SKM-1 (cell line): ENCODE data around the gene LSM14A.

ENCODE experiments used
- DNase-seq: peaks from one replicate; lab custom pipeline; 2025; ENCODE audit not compliant: unreplicated experiment; lab: John Stamatoyannopoulos, UW

Gene LSM14A

GRCh38 chr19:34254046-34254697 is 81.9 kb downstream of the LSM14A start, which contains the start of gene GARRE1:
Gene GARRE1, plus strand, starts transcription at chr19:34254554. Its CDS starts 45,920 bp downstream, at chr19:34300474.
- DNase-seq, result no peak

- no peak for DNase-seq
Observed at GRCh38 chr19:34254698-34255432, 82.6 kb downstream of the LSM14A start.

GRCh38 chr19:34255546-34255945 is 83.2 kb downstream of the LSM14A start:
- no peak for DNase-seq

GRCh38 chr19:34256835-34257558 is 84.7 kb downstream of the LSM14A start:
- no peak for DNase-seq

- DNase-seq, result no peak
Observed at GRCh38 chr19:34257559-34257924, 85.2 kb downstream of the LSM14A start.

- DNase-seq, result no peak
Observed at GRCh38 chr19:34259367-34260095, 87.2 kb downstream of the LSM14A start.

GRCh38 chr19:34260771-34261173 is 88.5 kb downstream of the LSM14A start:
- DNase-seq, result no peak

GRCh38 chr19:34261334-34262109 is 89.2 kb downstream of the LSM14A start:
- DNase-seq, result no peak

GRCh38 chr19:34263745-34264237 is 91.5 kb downstream of the LSM14A start:
- no peak for DNase-seq

GRCh38 chr19:34265221-34265650 is 92.9 kb downstream of the LSM14A start:
- DNase-seq, result no peak

GRCh38 chr19:34269081-34269480 is 96.8 kb downstream of the LSM14A start:
- DNase-seq, result no peak

GRCh38 chr19:34269489-34269888 is 97.2 kb downstream of the LSM14A start:
- DNase-seq, result no peak

GRCh38 chr19:34269968-34270621 is 97.8 kb downstream of the LSM14A start:
- DNase-seq, result peak; percentile 48

GRCh38 chr19:34273121-34273520 is 100.8 kb downstream of the LSM14A start:
- no peak for DNase-seq

GRCh38 chr19:34274284-34274826 is 102.1 kb downstream of the LSM14A start:
- DNase-seq, result no peak

GRCh38 chr19:34274827-34275625 is 102.7 kb downstream of the LSM14A start:
- DNase-seq, result no peak

GRCh38 chr19:34275705-34276104 is 103.4 kb downstream of the LSM14A start:
- DNase-seq, result no peak

GRCh38 chr19:34276614-34277013 is 104.3 kb downstream of the LSM14A start:
- DNase-seq, result no peak

- DNase-seq, result no peak
Observed at GRCh38 chr19:34277244-34277643, 104.9 kb downstream of the LSM14A start.
